H1 (cell line): ENCODE results near the gene TRIM50. TPM values are rescaled to one million over a fixed set of nuclear protein-coding genes. Genes with fewer than 3 reads are reported as not detected.

Experiments used
- CHD1 ChIP-seq: IDR thresholded peaks from 2 replicates; pipeline ENCODE4 v1.6.1; 2012; ENCODE audit warnings: low read depth, low read length, improper control_type of control experiment
- TAF7 ChIP-seq: optimal IDR thresholded peaks from 2 replicates; pipeline ENCODE3; 2011; ENCODE audit warnings: low read depth, mild to moderate bottlenecking, inconsistent platforms, low read length, moderate library complexity, borderline replicate concordance
- polyA plus RNA-seq, 7 experiments: library from polyadenylated mRNA; depleted of rRNA in 3 of 7; stranded (reverse) in 5 of 7; unstranded in 2 of 7; fragments of >200 nt in 5 of 7; fragments of 200-250 nt in 2 of 7; gene quantifications; 1 replicate in 5 of 7; 2 replicates in 1 of 7; 4 replicates in 1 of 7; pipeline versions ENCODE4 v1.2.1 to v1.2.3, GENCODE V29; 2011 to 2013; ENCODE audit warnings: missing spikeins in 2 of 7, mixed read lengths in 2 of 7
- total RNA-seq: library from RNA; stranded (reverse); fragmentation: NEBNext Ultra II Directional; extraction: Animal tissue kit (Norgen Biotek cat#: 25700); gene quantifications from 2 replicates; pipeline ENCODE4 v1.2.1, GENCODE V29; 2021

Gene TRIM50
- total and polyA plus RNA-seq, 2 of the 8 experiments (the other 6 are each of a cell fraction or from before 2014, with no cell fraction given), result 0.12 TPM; not detected in 1

GRCh38 chr7:73366127-73366526 is 38.2 kb upstream of the TRIM50 start (continued):
- no peak for TF ChIP-seq CHD1
- TF ChIP-seq TAF7, result no peak
